Right cardiac atrium (tissue), 5 donors: ENCODE results near the gene GDF9. TPM values are rescaled to one million over a fixed set of nuclear protein-coding genes. Genes with fewer than 3 reads are reported as not detected.
"Not testable (repeated sequence)": the region's sequence is repeated elsewhere in the genome, so short reads cannot be mapped to it uniquely, and the experiment has no call there.

Experiments
- ATAC-seq, 2 donors: fragments of 200-7000 bp; cut with Tn5 transposase; one replicate each; pipeline versions ENCODE4 v1.8.0 to v1.9.1; 2020; ENCODE audit warnings: moderate library complexity in 2 of 2, mild to moderate bottlenecking in 1 of 2
- DNase-seq, 3 donors: peaks; one replicate each; pipeline ENCODE4 v3.0.0-alpha.2; 2020
- H3K27ac ChIP-seq: one replicate; pipeline ENCODE4 v1.5.1; 2013; ENCODE audit warnings: mild to moderate bottlenecking, low read length, control low read depth, moderate library complexity
- H3K27me3 ChIP-seq: one replicate; pipeline ENCODE4 v1.6.1; 2013; ENCODE audit not compliant: control insufficient read depth, insufficient read depth
- H3K4me1 ChIP-seq: one replicate; pipeline ENCODE4 v1.6.1; 2013; ENCODE audit warnings: low read length; ENCODE audit not compliant: control insufficient read depth, insufficient read depth
- H3K4me3 ChIP-seq: one replicate; pipeline ENCODE4 v1.5.1; 2013; ENCODE audit warnings: low read length, control low read depth
- H3K9me3 ChIP-seq: one replicate; pipeline ENCODE4 v1.6.1; 2013; ENCODE audit warnings: low read length; ENCODE audit not compliant: control insufficient read depth
- WGBS: extraction: QIAGEN DNeasy Blood & Tissue Kit; methylation state at CpG from one replicate; pipeline ENCODE4 v1.1.7; 2013; 5-methylcytosine and 5-hydroxymethylcytosine counted together
- intact Hi-C, 4 donors: fragments of 100-400 bp; cut with DNase I; formaldehyde crosslinking; loops; one replicate each; pipeline versions ENCODE4 v1.11.0 to v1.14.0; 2022 to 2023
- polyA plus RNA-seq: library from polyadenylated mRNA; stranded (reverse); fragments of 200-250 nt; gene quantifications from one replicate; pipeline ENCODE4 v1.2.3, GENCODE V29; 2013
- total RNA-seq, 4 donors: library from RNA; stranded (reverse); fragmentation: NEBNext Ultra II Directional; extraction: Animal tissue kit (Norgen Biotek cat#: 25700); gene quantifications; one replicate each; pipeline ENCODE4 v1.2.1, GENCODE V29; 2021
- donor health status: healthy with polysubstance abuse.
- donor health status: DM: no; HTN: yes; CAD: no.
- donor health status: DM: no; HTN: no; CAD: no.
- donor health status: DM: no; HTN: yes; CAD: no; lungs with severe emphysema.
- donor health status: DM: yes; HTN: yes; CAD: no.

Gene GDF9
- total and polyA plus RNA-seq, 5 donors, result 0.09 to 0.54 (median 0.16) TPM; not detected in 1

GRCh38 chr5:132872788-132873118 is 6.5 kb upstream of the GDF9 start:
- DNase-seq (no peak), ATAC-seq (no peak)
- H3K27ac ChIP-seq, result peak overlapping the region; percentile 30
- intact Hi-C loops, result no loop called here
- 81% methylated on average over 1 of the region's 1 CpG for WGBS
- peaks cover 2% of the 10 kb centered on the region for H3K4me1 ChIP-seq
- no peaks in the 10 kb centered on the region for H3K9me3 ChIP-seq
- no peaks in the 10 kb centered on the region for H3K27me3 ChIP-seq
- H3K4me3 ChIP-seq, result no peak overlapping the region

- H3K9me3 ChIP-seq, result no peaks in the 10 kb centered on the region
- DNase-seq (no peak), ATAC-seq (no peak)
- H3K27ac ChIP-seq, result peak overlapping the region; percentile 69
- intact Hi-C loops, result no loop called here
- H3K4me3 ChIP-seq, result no peak overlapping the region
- 77% methylated on average over 5 of the region's 5 CpGs for WGBS
- no peaks in the 10 kb centered on the region for H3K27me3 ChIP-seq
- H3K4me1 ChIP-seq, result peaks cover 2% of the 10 kb centered on the region
Measured at GRCh38 chr5:132871459-132872284, 5.4 kb upstream of the GDF9 start.

GRCh38 chr5:132870801-132871200 is 4.5 kb upstream of the GDF9 start:
- Histone ChIP-seq H3K27ac (no peak overlapping the region), H3K9me3 (no peaks in the 10 kb centered on the region), H3K4me3 (no peak overlapping the region), H3K4me1 (peaks cover 2% of the 10 kb centered on the region), H3K27me3 (no peaks in the 10 kb centered on the region)
- no peak for ATAC-seq
- WGBS, result 70% methylated on average over 2 of the region's 2 CpGs
- no peak for DNase-seq
- intact Hi-C loops, result no loop called here

- no peak for DNase-seq
- WGBS, result 81% methylated on average over 4 of the region's 4 CpGs
- peaks cover 2% of the 10 kb centered on the region for H3K4me1 ChIP-seq
- ATAC-seq, result no peak
- H3K9me3 ChIP-seq, result no peaks in the 10 kb centered on the region
- intact Hi-C loops, result no loop called here
- no peaks in the 10 kb centered on the region for H3K27me3 ChIP-seq
- H3K4me3 ChIP-seq, result no peak overlapping the region
- H3K27ac ChIP-seq, result no peak overlapping the region
Measured at GRCh38 chr5:132868754-132869153, 2.5 kb upstream of the GDF9 start.

- WGBS, result 1% methylated on average over 13 of the region's 13 CpGs
- H3K27ac ChIP-seq, result peak overlapping the region; percentile 86
- H3K4me1 ChIP-seq, result no peaks in the 10 kb centered on the region
- H3K27me3 ChIP-seq, result no peaks in the 10 kb centered on the region
- no peak for DNase-seq
- H3K4me3 ChIP-seq, result peak overlapping the region; percentile 75
- H3K9me3 ChIP-seq, result no peaks in the 10 kb centered on the region
- no peak for ATAC-seq
- intact Hi-C loops, result no loop called here
Measured at GRCh38 chr5:132867046-132867451, 780 bp upstream of the GDF9 start.

GRCh38 chr5:132865668-132866341 is 464 bp downstream of the GDF9 start:
- intact Hi-C loops, result no loop called here
- Histone ChIP-seq H3K4me1 (no peaks in the 10 kb centered on the region), H3K4me3 (peak overlapping the region; percentile 75), H3K9me3 (no peaks in the 10 kb centered on the region), H3K27ac (peak overlapping the region; percentile 87), H3K27me3 (no peaks in the 10 kb centered on the region)
- DNase-seq (no peak), ATAC-seq (no peak)
- 33% methylated on average over 30 of the region's 30 CpGs for WGBS

GRCh38 chr5:132860742-132861141 is 5.5 kb downstream of the GDF9 start:
- ATAC-seq (no peak), DNase-seq (no peak)
- WGBS, result 66% methylated on average over 5 of the region's 5 CpGs
- intact Hi-C loops, result no loop called here
- no peaks in the 10 kb centered on the region for H3K9me3 ChIP-seq
- no peak overlapping the region for H3K27ac ChIP-seq
- no peaks in the 10 kb centered on the region for H3K27me3 ChIP-seq
- H3K4me3 ChIP-seq, result no peak overlapping the region
- H3K4me1 ChIP-seq, result no peaks in the 10 kb centered on the region

- intact Hi-C loops, result no loop called here
- Histone ChIP-seq H3K27me3 (no peaks in the 10 kb centered on the region), H3K9me3 (no peaks in the 10 kb centered on the region), H3K4me3 (no peak overlapping the region), H3K4me1 (no peaks in the 10 kb centered on the region), H3K27ac (no peak overlapping the region)
- ATAC-seq (no peak), DNase-seq (no peak)
- 82% methylated on average over 2 of the region's 2 CpGs for WGBS
Measured at GRCh38 chr5:132859889-132860437, 6.3 kb downstream of the GDF9 start.

GRCh38 chr5:132856011-132856410 is 10.3 kb downstream of the GDF9 start:
- Histone ChIP-seq H3K9me3 (no peaks in the 10 kb centered on the region), H3K27ac (no peak overlapping the region), H3K4me3 (no peak overlapping the region), H3K27me3 (no peaks in the 10 kb centered on the region), H3K4me1 (no peaks in the 10 kb centered on the region)
- ATAC-seq (no peak), DNase-seq (no peak)
- intact Hi-C loops, result no loop called here
- 89% methylated on average over 3 of the region's 3 CpGs for WGBS

GRCh38 chr5:132854992-132855391 is 11.3 kb downstream of the GDF9 start:
- DNase-seq, H3K4me3 ChIP-seq, H3K27ac ChIP-seq, intact Hi-C loops, H3K27me3 ChIP-seq, H3K9me3 ChIP-seq, H3K4me1 ChIP-seq, ATAC-seq: not testable (repeated sequence)
- WGBS, result 95% methylated on average over 5 of the region's 5 CpGs

GRCh38 chr5:132854301-132854700 is 12.0 kb downstream of the GDF9 start:
- Histone ChIP-seq H3K9me3 (no peaks in the 10 kb centered on the region), H3K4me1 (no peaks in the 10 kb centered on the region), H3K27me3 (no peaks in the 10 kb centered on the region), H3K27ac (no peak overlapping the region), H3K4me3 (no peak overlapping the region)
- 14% methylated on average over 3 of the region's 3 CpGs for WGBS
- intact Hi-C loops, result no loop called here
- no peak for ATAC-seq
- no peak for DNase-seq
